Heart left ventricle (tissue), 16 donors: ENCODE results near the gene CAMK2B. TPM values are rescaled to one million over a fixed set of nuclear protein-coding genes. Genes with fewer than 3 reads are reported as not detected.
"Not testable (repeated sequence)": the region's sequence is repeated elsewhere in the genome, so short reads cannot be mapped to it uniquely, and the experiment has no call there.

ENCODE experiments used
- ATAC-seq, 4 donors: fragments of 200-7000 bp; cut with Tn5 transposase; one replicate each; pipeline ENCODE4 v1.9.1; 2020 to 2022; ENCODE audit warnings: moderate library complexity in 4 of 4, mild to moderate bottlenecking in 3 of 4, moderate number of reproducible peaks in 1 of 4
- DNase-seq, 5 donors: peaks; one replicate each; pipeline ENCODE4 v3.0.0-alpha.2; 2020
- H3K27ac ChIP-seq, 12 donors: fragments of 200-600 bp; sonication (generic) in 4 of 12; one replicate each; pipeline versions ENCODE4 v1.5.0 to v1.8.0; 2016 to 2022; ENCODE audit warnings: mild to moderate bottlenecking in 2 of 12
- H3K27me3 ChIP-seq, 9 donors: fragments of 200-600 bp; sonication (generic) in 2 of 9; one replicate each; pipeline versions ENCODE4 v1.5.1 to v1.8.0; 2016 to 2022; ENCODE audit warnings: mild to moderate bottlenecking in 3 of 9
- H3K36me3 ChIP-seq, 9 donors: fragments of 200-600 bp; sonication (generic) in 2 of 9; one replicate each; pipeline versions ENCODE4 v1.5.0 to v1.8.0; 2018 to 2022; ENCODE audit warnings: mild to moderate bottlenecking in 2 of 9
- H3K4me1 ChIP-seq, 12 donors: fragments of 200-600 bp; sonication (generic) in 4 of 12; one replicate each; pipeline versions ENCODE4 v1.5.0 to v1.8.0; 2016 to 2022; ENCODE audit warnings: mild to moderate bottlenecking in 3 of 12
- H3K4me3 ChIP-seq, 12 donors: fragments of 200-600 bp; sonication (generic) in 4 of 12; one replicate each; pipeline versions ENCODE4 v1.5.0 to v1.8.0; 2017 to 2022; ENCODE audit warnings: mild to moderate bottlenecking in 9 of 12, moderate library complexity in 4 of 12
- H3K9me3 ChIP-seq, 12 donors: fragments of 200-600 bp; sonication (generic) in 4 of 12; one replicate each; pipeline versions ENCODE4 v1.5.0 to v1.8.0; 2016 to 2022; ENCODE audit warnings: mild to moderate bottlenecking in 1 of 12
- POLR2A ChIP-seq, 2 donors: fragments of 450-650 bp; IDR thresholded peaks; one replicate each; pipeline ENCODE4 v1.6.1; 2017; ENCODE audit warnings: antibody characterized with exemption in 2 of 2, mild to moderate bottlenecking in 2 of 2, moderate library complexity in 2 of 2
- WGBS, 4 donors: extraction: QIAGEN DNeasy Blood & Tissue Kit in 2 of 4; methylation state at CpG; one replicate each; pipeline versions ENCODE4 v1.1.5 to v1.1.7; 2013 to 2018; 5-methylcytosine and 5-hydroxymethylcytosine counted together
- intact Hi-C, 10 donors: fragments of 100-400 bp; cut with DNase I; formaldehyde crosslinking; loops; one replicate each; pipeline versions ENCODE4 v1.11.1 to v1.14.2; 2022
- polyA plus RNA-seq, 2 donors: library from polyadenylated mRNA; stranded (reverse); fragments of 200-250 nt; gene quantifications; one replicate each; pipeline ENCODE4 v1.2.3, GENCODE V29; 2013
- total RNA-seq, 9 donors: library from RNA; depleted of rRNA in 2 of 9; stranded (reverse); fragments of >200 nt in 2 of 9; fragmentation: NEBNext Ultra II Directional in 3 of 9; extraction: Animal tissue kit (Norgen Biotek cat#: 25700) in 3 of 9; gene quantifications; one replicate each; pipeline versions ENCODE4 v1.1.0 to v1.2.4, GENCODE V29; 2016 to 2023
- TF ChIP-seq, protein P1 (sequence below), 12 donors: fragments of 200-600 bp; sonication (generic) in 4 of 12; IDR thresholded peaks; one replicate each; pipeline versions ENCODE4 v1.5.0 to v1.8.0; 2018 to 2022; ENCODE audit warnings: antibody characterized with exemption in 12 of 12, mild to moderate bottlenecking in 5 of 12
- donor health status: ischemic (EF 13 %, LVEDD 7.1; RV severe dilation, severe dysfunction).
- donor health status: healthy with polysubstance abuse.
- donor health status: DM: no; HTN: yes; CAD: no.
- donor health status: DM: no; HTN: no; CAD: no.
- donor health status: ischemic (EF 25% LVEDD 6.9; RV normal size, moderate dysfunction).
- donor health status: ischemic (EF 25% LVEDD 5.7; RV mildly dilated, moderate dysfunction).
- donor health status: healthy.
- donor health status: DM: yes; HTN: yes; CAD: no.
- donor health status: ischemic (EF 35%, LVEDD 5.7; RV mildly dilated, moderate dysfunction).
- donor health status: nonischemic (EF 11% LVEDD 7.7; RV severe dilation, severe dysfunction).
- donor health status: DM: yes; HTN: yes; CAD: no.
- donor health status: PGD.
- donor health status: ischemic (EF 29% LVEDD 5.4; RV normal size, mild dysfunction).
- donor health status: nonischemic (EF 23%, LVEDD 6.1; RV moderate dilation, normal function).

The CAMK2B gene
- total and polyA plus RNA-seq, 11 donors: 35.7 to 141 (median 103) TPM

DNA sequence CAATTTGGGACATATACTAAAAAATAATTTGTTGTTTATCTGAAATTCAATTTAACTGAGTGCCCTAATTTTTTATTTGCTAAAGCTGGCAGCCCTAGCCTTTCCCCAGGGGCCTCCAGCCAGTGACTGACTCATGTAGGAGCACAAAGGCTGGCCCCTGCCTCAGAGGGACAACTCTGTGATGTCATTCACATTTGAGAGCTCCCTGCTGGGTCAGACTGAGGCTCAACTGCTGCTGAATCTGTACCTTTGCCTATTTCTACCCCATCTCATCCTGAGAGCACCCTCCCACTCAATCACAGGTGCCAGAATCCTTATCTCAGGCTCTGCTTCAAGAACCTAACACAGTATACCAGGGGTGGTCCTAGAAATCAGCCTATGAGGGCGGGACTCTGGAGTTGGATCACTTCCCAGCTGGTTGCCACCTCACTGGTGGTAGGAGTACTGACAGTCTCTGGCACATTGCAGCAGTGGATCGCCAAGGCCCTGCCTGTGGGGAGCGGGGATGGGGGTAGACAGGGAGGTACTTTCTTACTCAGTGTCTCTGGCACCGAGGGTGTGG lies 147.7 kb downstream of the CAMK2B start:
- peaks cover 0 to 11% (median 0%) of the 10 kb centered on the region in 9 donors for H3K27me3 ChIP-seq
- H3K36me3 ChIP-seq: no peaks in the 10 kb centered on the region
- peak overlapping the region in 1 of 12 donors; percentile 7 for H3K27ac ChIP-seq
- ATAC-seq (peak; percentile 54 to 85 (median 72)), DNase-seq (peak in 1 of 5 donors; percentile 57)
- intact Hi-C loops: no loop called here
- whole genome bisulfite sequencing, 4 donors: 43 to 71% (median 56%) methylated on average over 4 of the region's 4 CpGs
- H3K9me3 ChIP-seq: peaks cover 0 to 8% (median 3%) of the 10 kb centered on the region in 12 donors
- peaks cover 0 to 8% (median 0%) of the 10 kb centered on the region in 12 donors for H3K4me1 ChIP-seq
- TF ChIP-seq, protein P1, sequence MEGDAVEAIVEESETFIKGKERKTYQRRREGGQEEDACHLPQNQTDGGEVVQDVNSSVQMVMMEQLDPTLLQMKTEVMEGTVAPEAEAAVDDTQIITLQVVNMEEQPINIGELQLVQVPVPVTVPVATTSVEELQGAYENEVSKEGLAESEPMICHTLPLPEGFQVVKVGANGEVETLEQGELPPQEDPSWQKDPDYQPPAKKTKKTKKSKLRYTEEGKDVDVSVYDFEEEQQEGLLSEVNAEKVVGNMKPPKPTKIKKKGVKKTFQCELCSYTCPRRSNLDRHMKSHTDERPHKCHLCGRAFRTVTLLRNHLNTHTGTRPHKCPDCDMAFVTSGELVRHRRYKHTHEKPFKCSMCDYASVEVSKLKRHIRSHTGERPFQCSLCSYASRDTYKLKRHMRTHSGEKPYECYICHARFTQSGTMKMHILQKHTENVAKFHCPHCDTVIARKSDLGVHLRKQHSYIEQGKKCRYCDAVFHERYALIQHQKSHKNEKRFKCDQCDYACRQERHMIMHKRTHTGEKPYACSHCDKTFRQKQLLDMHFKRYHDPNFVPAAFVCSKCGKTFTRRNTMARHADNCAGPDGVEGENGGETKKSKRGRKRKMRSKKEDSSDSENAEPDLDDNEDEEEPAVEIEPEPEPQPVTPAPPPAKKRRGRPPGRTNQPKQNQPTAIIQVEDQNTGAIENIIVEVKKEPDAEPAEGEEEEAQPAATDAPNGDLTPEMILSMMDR (IDR thresholded peaks at IDR 0.05): no peak
- no peak for TF ChIP-seq POLR2A (IDR thresholded peaks at IDR 0.05)
- no peak overlapping the region for H3K4me3 ChIP-seq

DNA sequence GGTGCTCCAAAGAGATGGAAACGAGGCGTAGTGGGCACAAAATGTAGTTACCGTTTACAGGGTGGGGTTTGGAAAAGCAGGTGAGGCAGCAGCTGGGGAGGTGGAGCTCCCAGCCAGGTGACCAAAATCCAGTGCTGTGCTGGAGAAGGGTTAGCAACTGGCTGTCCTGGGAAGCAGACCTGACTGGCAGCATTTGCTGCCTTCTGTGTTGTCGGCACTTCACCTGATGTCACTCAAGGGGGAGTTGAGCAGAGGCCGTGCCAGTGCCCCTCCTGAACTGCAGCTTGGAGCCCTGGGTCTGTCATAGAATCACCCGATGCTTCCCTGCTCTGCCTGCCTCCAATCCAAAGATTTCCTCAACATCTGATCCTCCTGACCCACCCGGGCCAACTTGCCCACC lies 148.9 kb downstream of the CAMK2B start:
- intact Hi-C loops: no loop called here
- TF ChIP-seq, protein P1 (IDR thresholded peaks at IDR 0.05): no peak
- TF ChIP-seq POLR2A (IDR thresholded peaks at IDR 0.05): no peak
- WGBS, 4 donors: 63 to 84% (median 80%) methylated on average over 6 to 7 of the region's 7 CpGs
- peaks cover 0 to 8% (median 0%) of the 10 kb centered on the region in 12 donors for H3K4me1 ChIP-seq
- ATAC-seq: no peak
- DNase-seq: no peak
- H3K9me3 ChIP-seq: no peaks in the 10 kb centered on the region
- H3K27me3 ChIP-seq: peaks cover 0 to 5% (median 0%) of the 10 kb centered on the region in 9 donors
- H3K36me3 ChIP-seq: no peaks in the 10 kb centered on the region
- H3K27ac ChIP-seq: no peak overlapping the region
- no peak overlapping the region for H3K4me3 ChIP-seq

GRCh38 chr7:44175730-44176129 lies 149.7 kb downstream of the CAMK2B start:
- no peak for DNase-seq
- H3K27ac ChIP-seq: no peak overlapping the region
- no peak for ATAC-seq
- H3K4me3 ChIP-seq: no peak overlapping the region
- H3K9me3 ChIP-seq: no peaks in the 10 kb centered on the region
- 68 to 90% (median 82%) methylated on average over 3 of the region's 3 CpGs for WGBS, 4 donors
- H3K27me3 ChIP-seq: peaks cover 0 to 5% (median 0%) of the 10 kb centered on the region in 9 donors
- intact Hi-C loops: no loop called here
- TF ChIP-seq, protein P1 (IDR thresholded peaks at IDR 0.05): no peak
- no peak for TF ChIP-seq POLR2A (IDR thresholded peaks at IDR 0.05)
- no peaks in the 10 kb centered on the region for H3K36me3 ChIP-seq
- H3K4me1 ChIP-seq: peaks cover 0 to 8% (median 0%) of the 10 kb centered on the region in 12 donors

DNA sequence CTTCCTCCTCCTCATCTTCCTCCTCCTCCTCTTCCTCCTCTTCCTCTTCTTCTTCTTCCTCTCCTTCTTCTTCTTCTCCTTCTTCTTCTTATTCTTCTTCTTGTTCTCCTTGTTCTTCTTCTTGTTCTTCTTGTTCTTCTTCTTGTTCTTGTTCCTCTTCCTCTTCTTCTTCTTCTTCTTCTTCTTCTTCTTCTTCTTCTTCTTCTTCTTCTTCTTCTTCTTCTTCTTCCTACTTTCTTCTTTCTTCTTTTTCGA lies 150.8 kb downstream of the CAMK2B start:
- H3K27ac ChIP-seq: not testable (repeated sequence)
- WGBS, 4 donors: 65 to 78% (median 75%) methylated on average over 1 of the region's 1 CpG

More for the DNA sequence above, 150.8 kb downstream of the CAMK2B start:
- intact Hi-C loops, ATAC-seq, H3K4me1 ChIP-seq, DNase-seq, H3K4me3 ChIP-seq, H3K9me3 ChIP-seq, H3K36me3 ChIP-seq, H3K27me3 ChIP-seq: not testable (repeated sequence)
